ENCODE data around the gene EPHA1.

Gene EPHA1

GRCh38 chr7:143391462-143392404 lies 16.9 kb downstream of the EPHA1 start:
- DNase-seq (ENCODE audit: low read depth) = no peak
- no peak for TF ChIP-seq CTCF (IDR thresholded peaks at IDR 0.05; ENCODE audit: low read depth, low read length, missing control alignments)
- H3K4me3 ChIP-seq (ENCODE audit: low read depth, low read length) = no peak overlapping the region

DNA sequence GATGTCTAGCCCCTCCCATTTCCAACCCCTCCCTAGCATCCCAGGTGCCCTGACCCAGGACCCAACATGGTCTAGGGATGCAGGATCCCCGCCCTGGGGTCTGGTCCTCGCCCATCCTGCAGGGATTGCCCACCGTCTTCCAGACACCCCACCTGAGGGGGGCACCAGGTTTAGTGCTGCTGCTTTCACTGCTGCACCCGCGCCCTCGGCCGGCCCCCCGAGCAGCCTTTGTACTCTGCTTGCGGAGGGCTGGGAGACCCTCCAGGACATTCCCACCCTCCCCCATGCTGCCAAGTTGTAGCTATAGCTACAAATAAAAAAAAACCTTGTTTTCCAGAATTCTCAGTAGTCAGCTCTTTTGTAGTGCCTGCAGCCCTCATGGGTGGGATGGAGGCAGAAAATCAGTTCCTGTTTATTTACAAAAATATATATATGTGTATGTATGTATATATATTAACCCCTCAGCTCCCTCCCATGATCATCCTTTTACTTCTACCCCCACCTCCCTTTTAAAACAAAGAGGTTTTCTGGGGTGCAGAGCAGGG lies 17.8 kb downstream of the EPHA1 start:
- no peak for TF ChIP-seq CTCF (IDR thresholded peaks at IDR 0.05; ENCODE audit: low read depth, low read length, missing control alignments)
- no peak overlapping the region for H3K4me3 ChIP-seq (ENCODE audit: low read depth, low read length)
- DNase-seq (ENCODE audit: low read depth) = no peak

DNA sequence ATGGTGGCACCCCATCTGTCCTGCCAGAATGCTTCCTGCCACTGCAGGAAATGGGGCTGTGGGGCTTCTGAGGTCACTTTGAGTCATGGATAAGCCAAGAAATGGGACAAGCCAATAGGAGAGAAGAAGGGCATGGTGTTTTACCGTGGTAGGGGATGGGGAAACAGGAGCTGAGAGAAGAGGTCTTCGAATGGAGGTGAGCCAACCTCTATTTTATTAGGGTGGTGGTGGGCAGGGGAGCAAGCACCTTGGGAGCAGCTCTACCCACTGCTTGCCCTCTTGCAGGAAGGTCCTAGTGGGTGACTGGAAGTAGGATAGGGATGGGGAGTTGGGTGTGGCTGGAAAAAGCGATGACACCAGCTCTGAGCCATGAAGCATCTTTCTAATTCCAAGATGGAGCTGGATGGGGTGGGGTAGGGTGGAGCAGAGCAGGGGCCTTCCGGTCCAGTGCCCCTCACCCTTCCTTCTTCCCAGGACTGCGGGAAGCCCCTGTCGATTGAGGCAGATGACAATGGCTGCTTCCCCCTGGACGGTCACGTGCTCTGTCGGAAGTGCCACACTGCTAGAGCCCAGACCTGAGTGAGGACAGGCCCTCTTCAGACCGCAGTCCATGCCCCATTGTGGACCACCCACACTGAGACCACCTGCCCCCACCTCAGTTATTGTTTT lies 18.4 kb downstream of the EPHA1 start:
- H3K4me3 ChIP-seq (ENCODE audit: low read depth, low read length) = no peak overlapping the region
- DNase-seq (ENCODE audit: low read depth) = no peak
- no peak for TF ChIP-seq CTCF (IDR thresholded peaks at IDR 0.05; ENCODE audit: low read depth, low read length, missing control alignments)

GRCh38 chr7:143389316-143390103 lies 19.1 kb downstream of the EPHA1 start:
- no peak for TF ChIP-seq CTCF (IDR thresholded peaks at IDR 0.05; ENCODE audit: low read depth, low read length, missing control alignments)
- no peak for DNase-seq (ENCODE audit: low read depth)

GRCh38 chr7:143388491-143389101 lies 20.1 kb downstream of the EPHA1 start:
- no peak for DNase-seq (ENCODE audit: low read depth)
- H3K4me3 ChIP-seq (ENCODE audit: low read depth, low read length) = no peak overlapping the region
- no peak for TF ChIP-seq CTCF (IDR thresholded peaks at IDR 0.05; ENCODE audit: low read depth, low read length, missing control alignments)

More at GRCh38 chr7:143389316-143390103, 19.1 kb downstream of the EPHA1 start:
- no peak overlapping the region for H3K4me3 ChIP-seq (ENCODE audit: low read depth, low read length)

- no peak for TF ChIP-seq CTCF (IDR thresholded peaks at IDR 0.05; ENCODE audit: low read depth, low read length, missing control alignments)
- H3K4me3 ChIP-seq (ENCODE audit: low read depth, low read length) = no peak overlapping the region
- no peak for DNase-seq (ENCODE audit: low read depth)
These were observed 20.6 kb downstream of the EPHA1 start for GRCh38 chr7:143388051-143388450.
